Hepatocyte (in vitro differentiated cells): ENCODE data around the gene AGRP.

ENCODE experiments used
- CTCF ChIP-seq: fragments of 200-600 bp; sonication (generic); IDR thresholded peaks from 2 replicates; pipeline ENCODE4 v1.5.1; 2016; ENCODE audit warnings: antibody characterized with exemption, mild to moderate bottlenecking; ENCODE audit not compliant: poor library complexity
- EZH2 ChIP-seq: fragments of 200-600 bp; sonication (generic); IDR thresholded peaks from 2 replicates; pipeline ENCODE4 v1.6.1; 2016; ENCODE audit warnings: antibody characterized with exemption, mild to moderate bottlenecking, borderline replicate concordance

GRCh38 chr16:67451061-67451703 lies 32.2 kb downstream of the AGRP start:
- TF ChIP-seq EZH2: no peak
- no peak for TF ChIP-seq CTCF
